Mesendoderm (in vitro differentiated cells): ENCODE data around the gene MPPED1.

ENCODE experiments used
- DNase-seq: peaks from one replicate; pipeline ENCODE4 v3.0.0; 2013
- H2AK5ac ChIP-seq: 2 replicates; pipeline ENCODE4 v1.6.1; 2013; ENCODE audit warnings: low read length, inconsistent platforms
- H2BK120ac ChIP-seq: 2 replicates; pipeline ENCODE4 v1.6.1; 2013; ENCODE audit warnings: low read depth, mild to moderate bottlenecking, low read length, moderate library complexity, mixed read lengths
- H2BK15ac ChIP-seq: replicated peaks from 2 replicates; pipeline ENCODE4 v1.6.1; 2013; ENCODE audit warnings: low read depth, mild to moderate bottlenecking, moderate library complexity
- H2BK5ac ChIP-seq: 2 replicates; pipeline ENCODE4 v1.6.1; 2013; ENCODE audit warnings: low read length, inconsistent platforms
- H3K18ac ChIP-seq: 2 replicates; pipeline ENCODE4 v1.6.1; 2013; ENCODE audit warnings: mild to moderate bottlenecking, low read length, mixed read lengths
- H3K23ac ChIP-seq: one replicate; pipeline ENCODE4 v1.6.1; 2013; ENCODE audit warnings: low read length
- H3K27ac ChIP-seq: 2 replicates; pipeline ENCODE4 v1.5.1; 2013; ENCODE audit warnings: low read depth, mild to moderate bottlenecking, inconsistent platforms, low read length, moderate library complexity
- H3K27me3 ChIP-seq: 2 replicates; pipeline ENCODE4 v1.6.1; 2013; ENCODE audit warnings: low read length, control low read depth, mild to moderate bottlenecking, inconsistent platforms; ENCODE audit not compliant: insufficient read depth, poor library complexity
- H3K36me3 ChIP-seq: 2 replicates; pipeline ENCODE4 v1.6.1; 2013; ENCODE audit warnings: low read length, inconsistent platforms; ENCODE audit not compliant: control insufficient read depth, insufficient read depth
- H3K4ac ChIP-seq: one replicate; pipeline ENCODE4 v1.6.1; 2013; ENCODE audit warnings: low read depth, mild to moderate bottlenecking, low read length, moderate library complexity
- H3K4me1 ChIP-seq: 2 replicates; pipeline ENCODE4 v1.6.1; 2013; ENCODE audit warnings: low read depth, low read length, inconsistent platforms; ENCODE audit not compliant: control insufficient read depth
- H3K4me2 ChIP-seq: 2 replicates; pipeline ENCODE4 v1.6.1; 2013; ENCODE audit warnings: low read length
- H3K4me3 ChIP-seq: 2 replicates; pipeline ENCODE4 v1.5.1; 2013; ENCODE audit warnings: mild to moderate bottlenecking, low read length
- H3K56ac ChIP-seq: one replicate; pipeline ENCODE4 v1.6.1; 2013; ENCODE audit warnings: low read length
- H3K79me1 ChIP-seq: 2 replicates; pipeline ENCODE4 v1.6.1; 2013; ENCODE audit warnings: low read length, inconsistent platforms
- H3K79me2 ChIP-seq: 2 replicates; pipeline ENCODE4 v1.6.1; 2013; ENCODE audit warnings: mild to moderate bottlenecking, low read length; ENCODE audit not compliant: control insufficient read depth, insufficient read depth
- H3K9ac ChIP-seq: 2 replicates; pipeline ENCODE4 v1.6.1; 2013; ENCODE audit warnings: low read length, inconsistent platforms
- H4K5ac ChIP-seq: one replicate; pipeline ENCODE4 v1.6.1; 2013; ENCODE audit warnings: low read length
- H4K8ac ChIP-seq: one replicate; pipeline ENCODE4 v1.6.1; 2013; ENCODE audit warnings: low read depth, mild to moderate bottlenecking, control low read depth, low read length, moderate library complexity
- WGBS: extraction: QIAGEN DNeasy Blood & Tissue Kit; methylation state at CpG from one replicate; pipeline ENCODE4 v1.1.7; 2013; ENCODE audit warnings: low lambda C conversion rate, missing lambda C conversion rate; ENCODE audit not compliant: insufficient coverage; ENCODE audit errors: extremely low coverage; 5-methylcytosine and 5-hydroxymethylcytosine counted together

The MPPED1 gene

GRCh38 chr22:43426816-43427215, 15.0 kb downstream of the MPPED1 start:
- Histone ChIP-seq H3K4me3 (no peak overlapping the region), H3K23ac (no peak overlapping the region), H3K56ac (no peak overlapping the region), H2AK5ac (no peak overlapping the region), H3K27ac (no peak overlapping the region), H3K4me2 (no peak overlapping the region), H4K8ac (no peak overlapping the region), H3K18ac (no peak overlapping the region), H3K4me1 (no peaks in the 10 kb centered on the region), H4K5ac (no peak overlapping the region), H3K36me3 (no peaks in the 10 kb centered on the region), H2BK5ac (no peak overlapping the region), H3K79me1 (no peaks in the 10 kb centered on the region), H3K79me2 (no peaks in the 10 kb centered on the region), H3K27me3 (no peaks in the 10 kb centered on the region), H2BK120ac (no peak overlapping the region), H3K4ac (no peak overlapping the region), H3K9ac (no peak overlapping the region), H2BK15ac (no peak overlapping the region)
- WGBS: no CpG with 5 or more reads among the region's 7 CpGs
- DNase-seq: no peak

- Histone ChIP-seq H4K8ac (no peak overlapping the region), H3K36me3 (no peaks in the 10 kb centered on the region), H3K4ac (no peak overlapping the region), H3K4me3 (no peak overlapping the region), H4K5ac (no peak overlapping the region), H3K4me1 (no peaks in the 10 kb centered on the region), H3K79me2 (no peaks in the 10 kb centered on the region), H2AK5ac (no peak overlapping the region), H2BK120ac (no peak overlapping the region), H3K18ac (no peak overlapping the region), H3K4me2 (no peak overlapping the region), H3K27ac (no peak overlapping the region), H3K23ac (no peak overlapping the region), H2BK5ac (no peak overlapping the region), H3K56ac (no peak overlapping the region), H3K79me1 (no peaks in the 10 kb centered on the region), H3K27me3 (no peaks in the 10 kb centered on the region), H2BK15ac (no peak overlapping the region), H3K9ac (no peak overlapping the region)
- no CpG with 5 or more reads among the region's 23 CpGs for WGBS
- no peak for DNase-seq
These were observed 15.6 kb downstream of the MPPED1 start for GRCh38 chr22:43427296-43428004.

DNA sequence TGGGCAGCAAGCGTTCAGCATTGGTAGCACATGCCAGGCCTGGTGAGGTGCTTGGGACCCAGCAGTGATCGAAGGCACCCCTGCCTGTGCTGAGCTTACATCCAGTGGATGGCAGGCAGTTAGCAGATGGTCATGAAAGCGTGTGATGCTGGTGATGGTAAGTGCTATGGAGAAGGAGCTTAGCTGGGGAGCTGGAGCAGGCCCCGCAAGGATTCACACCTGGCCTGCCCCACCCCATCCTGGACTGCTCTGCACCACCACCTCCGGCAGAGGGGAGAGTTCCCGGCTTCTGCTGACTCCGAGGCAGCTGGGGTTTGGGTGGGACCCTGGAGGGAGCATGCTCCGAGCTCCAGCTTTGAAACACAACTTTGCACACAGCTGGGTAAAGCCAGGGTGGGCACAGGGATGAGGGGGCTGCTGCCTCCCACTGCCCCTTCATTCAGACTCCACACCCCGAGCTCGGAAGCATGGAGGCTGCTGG, 16.2 kb downstream of the MPPED1 start:
- no peak overlapping the region for H2BK5ac ChIP-seq
- H3K4me1 ChIP-seq: no peaks in the 10 kb centered on the region
- H3K18ac ChIP-seq: no peak overlapping the region
- H2AK5ac ChIP-seq: no peak overlapping the region
- DNase-seq: no peak
- no peaks in the 10 kb centered on the region for H3K79me1 ChIP-seq
- WGBS: no CpG with 5 or more reads among the region's 10 CpGs
- no peak overlapping the region for H4K5ac ChIP-seq
- no peak overlapping the region for H2BK120ac ChIP-seq
- H3K79me2 ChIP-seq: no peaks in the 10 kb centered on the region
- no peak overlapping the region for H3K4me3 ChIP-seq
- H3K9ac ChIP-seq: no peak overlapping the region
- no peaks in the 10 kb centered on the region for H3K36me3 ChIP-seq
- H4K8ac ChIP-seq: no peak overlapping the region
- H3K56ac ChIP-seq: no peak overlapping the region
- H3K4me2 ChIP-seq: no peak overlapping the region
- H3K27me3 ChIP-seq: no peaks in the 10 kb centered on the region
- no peak overlapping the region for H3K4ac ChIP-seq
- H3K27ac ChIP-seq: no peak overlapping the region
- H3K23ac ChIP-seq: no peak overlapping the region
- H2BK15ac ChIP-seq: no peak overlapping the region

GRCh38 chr22:43428521-43428920, 16.7 kb downstream of the MPPED1 start:
- Histone ChIP-seq H3K27me3 (no peaks in the 10 kb centered on the region), H2BK5ac (no peak overlapping the region), H3K18ac (no peak overlapping the region), H3K27ac (no peak overlapping the region), H3K23ac (no peak overlapping the region), H3K4ac (no peak overlapping the region), H3K9ac (no peak overlapping the region), H3K4me1 (no peaks in the 10 kb centered on the region), H3K79me2 (no peaks in the 10 kb centered on the region), H2BK15ac (no peak overlapping the region), H4K5ac (no peak overlapping the region), H3K4me2 (no peak overlapping the region), H3K4me3 (no peak overlapping the region), H2AK5ac (no peak overlapping the region), H3K56ac (no peak overlapping the region), H2BK120ac (no peak overlapping the region), H4K8ac (no peak overlapping the region), H3K79me1 (no peaks in the 10 kb centered on the region), H3K36me3 (no peaks in the 10 kb centered on the region)
- no peak for DNase-seq
- WGBS: no CpG with 5 or more reads among the region's 9 CpGs

GRCh38 chr22:43429426-43429825, 17.6 kb downstream of the MPPED1 start:
- no peak overlapping the region for H2AK5ac ChIP-seq
- H2BK15ac ChIP-seq: no peak overlapping the region
- no peaks in the 10 kb centered on the region for H3K27me3 ChIP-seq
- no peak overlapping the region for H2BK5ac ChIP-seq
- H3K23ac ChIP-seq: no peak overlapping the region
- H3K36me3 ChIP-seq: no peaks in the 10 kb centered on the region
- no peak for DNase-seq
- H3K4me3 ChIP-seq: no peak overlapping the region
- no peak overlapping the region for H3K27ac ChIP-seq
- H3K56ac ChIP-seq: no peak overlapping the region
- whole genome bisulfite sequencing: no CpG with 5 or more reads among the region's 5 CpGs
- no peak overlapping the region for H4K8ac ChIP-seq
- H3K4me2 ChIP-seq: no peak overlapping the region
- no peak overlapping the region for H4K5ac ChIP-seq
- no peak overlapping the region for H3K18ac ChIP-seq
- H2BK120ac ChIP-seq: no peak overlapping the region
- no peak overlapping the region for H3K9ac ChIP-seq
- no peak overlapping the region for H3K4ac ChIP-seq
- no peaks in the 10 kb centered on the region for H3K4me1 ChIP-seq
- H3K79me1 ChIP-seq: no peaks in the 10 kb centered on the region
- H3K79me2 ChIP-seq: no peaks in the 10 kb centered on the region
